Measurements from ENCODE around the gene TIPRL. TPM values are rescaled to one million over a fixed set of nuclear protein-coding genes. Genes with fewer than 3 reads are reported as not detected.
A peak's percentile ranks its signal among the peaks of the same experiment; 100 is the strongest.

The TIPRL gene
- total and polyA plus RNA-seq, 9 of the 15 experiments (the other 6 are each of a cell fraction or from before 2014, with no cell fraction given) = 41.4 to 90.2 (median 69.9) TPM

GRCh38 chr1:168178638-168179437 lies at the start of gene TIPRL (continued):
- TF ChIP-seq ZNF274 (IDR thresholded peaks at IDR 0.05; ENCODE audit: borderline replicate concordance, low read depth, low read length) = no peak
- TF ChIP-seq ZNF551 (CRISPR knock-in tag; IDR thresholded peaks at IDR 0.05) = no peak
- TF ChIP-seq CREM (IDR thresholded peaks at IDR 0.05; ENCODE audit: low read depth) = peak; percentile 96
- TF ChIP-seq MLX (CRISPR knock-in tag; conservative IDR thresholded peaks at IDR 0.05) = no peak
- no peak for TF ChIP-seq NEUROD1 (IDR thresholded peaks at IDR 0.05; ENCODE audit: borderline replicate concordance, low read depth, low read length, partially characterized antibody)
- TF ChIP-seq PPARD (CRISPR knock-in tag; IDR thresholded peaks at IDR 0.05) = no peak
- peak; percentile 98 for TF ChIP-seq ZBTB2 (IDR thresholded peaks at IDR 0.05)
- TF ChIP-seq HINFP (tag; conservative IDR thresholded peaks at IDR 0.05; ENCODE audit: low read depth) = no peak
- TF ChIP-seq ZNF263 (CRISPR knock-in tag; IDR thresholded peaks at IDR 0.05; ENCODE audit: borderline replicate concordance) = peak; percentile 98
- 0 out of 2 replicates have a peak, but pooled peaks have one; percentile 56 for TF ChIP-seq CBFB (CRISPR knock-in tag; IDR thresholded peaks at IDR 0.05)
- TF ChIP-seq, protein P1, sequence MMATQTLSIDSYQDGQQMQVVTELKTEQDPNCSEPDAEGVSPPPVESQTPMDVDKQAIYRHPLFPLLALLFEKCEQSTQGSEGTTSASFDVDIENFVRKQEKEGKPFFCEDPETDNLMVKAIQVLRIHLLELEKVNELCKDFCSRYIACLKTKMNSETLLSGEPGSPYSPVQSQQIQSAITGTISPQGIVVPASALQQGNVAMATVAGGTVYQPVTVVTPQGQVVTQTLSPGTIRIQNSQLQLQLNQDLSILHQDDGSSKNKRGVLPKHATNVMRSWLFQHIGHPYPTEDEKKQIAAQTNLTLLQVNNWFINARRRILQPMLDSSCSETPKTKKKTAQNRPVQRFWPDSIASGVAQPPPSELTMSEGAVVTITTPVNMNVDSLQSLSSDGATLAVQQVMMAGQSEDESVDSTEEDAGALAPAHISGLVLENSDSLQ (IDR thresholded peaks at IDR 0.05) = peak; percentile 95; the same call in 1 of the 2 replicates
- peak; percentile 86 for TF ChIP-seq ZNF449 (CRISPR knock-in tag; IDR thresholded peaks at IDR 0.05)
- TF ChIP-seq IRF9 (tag; IDR thresholded peaks at IDR 0.05) = no peak
